ENCODE results near the gene RAB44. TPM values are rescaled to one million over a fixed set of nuclear protein-coding genes. Genes with fewer than 3 reads are reported as not detected.

RAB44 gene
- total RNA-seq, 4 donors from 2014 or later, result 0.10 to 0.65 (median 0.26) TPM

Other genes with a start within 250 kb of the RAB44 start
- 10 to 100 TPM; 27.1 to 37.4 (median 30.6) TPM for gene STK38, start 150.3 kb upstream of the RAB44 start, total RNA-seq
- gene SRSF3, start 103.5 kb upstream of the RAB44 start, total RNA-seq, result 100 to 1,000 TPM; 114 to 272 (median 177) TPM
- 100 to 1,000 TPM; 143 to 200 (median 181) TPM for gene CDKN1A, start 19.1 kb upstream of the RAB44 start, total RNA-seq
- gene CPNE5, start 141.6 kb downstream of the RAB44 start, total RNA-seq, result 1 to 10 TPM in 1 of 4 donors, under 1 TPM in 2, not detected in 1; 0.23 to 1.1 (median 0.81) TPM
- gene PPIL1, start 177.0 kb downstream of the RAB44 start, total RNA-seq, result 1 to 10 TPM; 2.2 to 9.3 (median 7.3) TPM
- gene C6orf89, start 188.1 kb downstream of the RAB44 start, total RNA-seq, result 10 to 100 TPM; 27.5 to 47.4 (median 30.5) TPM

Data from lower leg skin (tissue), 4 donors.